HepG2 (cell line): ENCODE data around the gene ACTRT2. TPM values are rescaled to one million over a fixed set of nuclear protein-coding genes. Genes with fewer than 3 reads are reported as not detected.

ENCODE experiments used
- ATAC-seq: fragments of 200-7000 bp; cut with Tn5 transposase; 3 replicates; pipeline ENCODE4 v1.9.1; 2020; ENCODE audit warnings: mild to moderate bottlenecking, moderate library complexity
- BruUV-seq: library from RNA; stranded (reverse); fragments of 400-500 nt; replicated peaks from 2 replicates; lab custom pipeline; 2021; lab: Mats Ljungman, UMichigan
- CTCF ChIA-PET: fragments of 300-600 bp; formaldehyde crosslinking; extraction: SDS; loops from one replicate; lab custom pipeline; 2021; ENCODE audit warnings: low total read pairs, inconsistent platforms, low intra/inter-chr PET ratio; lab: Yijun Ruan, JAX
- POLR2A ChIA-PET: fragments of 350-600 bp; sonication (Branson Sonifier 250); formaldehyde crosslinking; loops from one replicate; lab custom pipeline; 2020; ENCODE audit warnings: antibody characterized with exemption, inconsistent platforms; lab: Yijun Ruan, JAX
- DNase-seq: peaks from one replicate; pipeline ENCODE4 v3.0.0-alpha.2; 2015; ENCODE audit warnings: low spot score
- FAIRE-seq: peaks from 3 replicates; lab custom pipeline; 2011; peaks lifted over from hg19 to GRCh38; lab: Jason Lieb, UNC
- H2AFZ ChIP-seq: one replicate; pipeline ENCODE4 v1.6.1; 2011; ENCODE audit warnings: low read length, inconsistent platforms
- H3K27ac ChIP-seq: fragments of 300-600 bp; 3 replicates; pipeline ENCODE4 v1.8.0; 2011; ENCODE audit warnings: mixed run types, mild to moderate bottlenecking, mixed read lengths, low read length, inconsistent platforms; ENCODE audit not compliant: insufficient read depth; ENCODE audit errors: extremely low read length
- H3K27me3 ChIP-seq, 2 experiments: fragments of 200-600 bp in 1 of 2; 2 replicates in 1 of 2; 3 replicates in 1 of 2; pipeline versions ENCODE4 v1.6.0 to v1.8.0; 2011; ENCODE audit warnings: low read length in 2 of 2, mild to moderate bottlenecking in 2 of 2, moderate library complexity in 2 of 2, inconsistent platforms in 1 of 2; ENCODE audit not compliant: insufficient read depth in 2 of 2, control insufficient read depth in 1 of 2
- H3K36me3 ChIP-seq, 2 experiments: fragments of 200-600 bp in 1 of 2; replicated peaks in 1 of 2; 2 replicates in 1 of 2; 3 replicates in 1 of 2; pipeline versions ENCODE4 v1.5.1 to v1.8.0; 2011; ENCODE audit warnings: low read length in 2 of 2, inconsistent platforms in 1 of 2; ENCODE audit not compliant: insufficient read depth in 2 of 2, control insufficient read depth in 1 of 2
- H3K4me1 ChIP-seq: 2 replicates; pipeline ENCODE4 v1.5.1; 2012; ENCODE audit warnings: low read length, inconsistent platforms; ENCODE audit not compliant: insufficient read depth
- H3K4me2 ChIP-seq: 2 replicates; pipeline ENCODE4 v1.6.0; 2011; ENCODE audit warnings: low read depth, low read length, inconsistent platforms
- H3K4me3 ChIP-seq, 3 experiments: fragments of 200-600 bp in 1 of 3; sonication (generic), shearing (Covaris generic) in 1 of 3; replicated peaks in 1 of 3; 2 replicates each; pipeline ENCODE4 v1.5.1; 2011 to 2016; ENCODE audit warnings: low read length in 3 of 3, inconsistent platforms in 2 of 3, low read depth in 2 of 3, mild to moderate bottlenecking in 2 of 3, control low read depth in 1 of 3, mixed read lengths in 1 of 3; ENCODE audit not compliant: insufficient read depth in 1 of 3
- H3K79me2 ChIP-seq: one replicate; pipeline ENCODE4 v1.6.1; 2011; ENCODE audit warnings: low read length, inconsistent platforms; ENCODE audit not compliant: insufficient read depth
- H3K9ac ChIP-seq: 2 replicates; pipeline ENCODE4 v1.6.0; 2011; ENCODE audit warnings: mild to moderate bottlenecking, low read depth, low read length, inconsistent platforms; ENCODE audit not compliant: insufficient read depth
- H3K9me3 ChIP-seq: 2 replicates; pipeline ENCODE4 v1.5.1; 2012; ENCODE audit warnings: mild to moderate bottlenecking, low read length
- H4K20me1 ChIP-seq: 2 replicates; pipeline ENCODE4 v1.6.0; 2011; ENCODE audit warnings: inconsistent platforms, mild to moderate bottlenecking, low read length, moderate library complexity; ENCODE audit not compliant: insufficient read depth
- CAMTA2 ChIP-seq: sonication (generic); formaldehyde crosslinking; IDR thresholded peaks from 2 replicates; pipeline ENCODE4 v1.4.0; 2020; ENCODE audit warnings: mild to moderate bottlenecking, missing genetic modification reagents, borderline replicate concordance
- CCAR2 ChIP-seq: fragments of 200-400 bp; formaldehyde crosslinking; optimal IDR thresholded peaks from 2 replicates; pipeline ENCODE3; 2018; ENCODE audit warnings: low read depth, mild to moderate bottlenecking, low read length, moderate library complexity
- ELF1 ChIP-seq: sonication (generic); formaldehyde crosslinking; IDR thresholded peaks from 2 replicates; pipeline ENCODE4 v1.4.0; 2020; ENCODE audit warnings: missing genetic modification reagents
- JDP2 ChIP-seq: sonication (generic); formaldehyde crosslinking; IDR thresholded peaks from 2 replicates; pipeline ENCODE4 v1.8.1; 2022; ENCODE audit warnings: missing genetic modification reagents, borderline replicate concordance
- MXD4 ChIP-seq: IDR thresholded peaks from 2 replicates; pipeline ENCODE4 v1.6.1; 2016; ENCODE audit warnings: mild to moderate bottlenecking, missing biosample characterization, missing genetic modification reagents
- MYC ChIP-seq: sonication (generic); formaldehyde crosslinking; IDR thresholded peaks from 2 replicates; pipeline ENCODE4 v1.9.0; 2021; ENCODE audit warnings: missing genetic modification reagents, borderline replicate concordance
- ZBTB3 ChIP-seq: sonication (generic); formaldehyde crosslinking; IDR thresholded peaks from 2 replicates; pipeline ENCODE4 v1.4.0; 2020; ENCODE audit warnings: low read depth, mild to moderate bottlenecking, moderate library complexity, missing genetic modification reagents, borderline replicate concordance
- ZKSCAN5 ChIP-seq: sonication (generic); formaldehyde crosslinking; IDR thresholded peaks from 2 replicates; pipeline ENCODE4 v1.5.1; 2020; ENCODE audit warnings: mild to moderate bottlenecking, missing genetic modification reagents
- ZNF3 ChIP-seq: IDR thresholded peaks from 2 replicates; pipeline ENCODE4 v1.7.0; 2017; ENCODE audit warnings: inconsistent platforms
- ZNF30 ChIP-seq: sonication (generic); formaldehyde crosslinking; IDR thresholded peaks from 2 replicates; pipeline ENCODE4 v1.5.0; 2020; ENCODE audit warnings: mild to moderate bottlenecking, missing genetic modification reagents
- ZNF326 ChIP-seq: sonication (generic); formaldehyde crosslinking; IDR thresholded peaks from 2 replicates; pipeline ENCODE4 v1.4.0; 2020; ENCODE audit warnings: missing genetic modification reagents, borderline replicate concordance
- ZNF367 ChIP-seq: sonication (generic); formaldehyde crosslinking; IDR thresholded peaks from 2 replicates; pipeline ENCODE4 v1.4.0; 2020; ENCODE audit warnings: missing genetic modification reagents, borderline replicate concordance
- ZNF616 ChIP-seq: sonication (generic); formaldehyde crosslinking; IDR thresholded peaks from 2 replicates; pipeline ENCODE4 v1.5.0; 2020; ENCODE audit warnings: low read depth, mild to moderate bottlenecking, missing genetic modification reagents
- ZNF775 ChIP-seq: sonication (generic); formaldehyde crosslinking; IDR thresholded peaks from 2 replicates; pipeline ENCODE4 v1.4.0; 2020; ENCODE audit warnings: missing genetic modification reagents, mild to moderate bottlenecking, moderate library complexity, borderline replicate concordance
- ZNF83 ChIP-seq: sonication (generic); formaldehyde crosslinking; IDR thresholded peaks from 2 replicates; pipeline ENCODE4 v1.4.0; 2020; ENCODE audit warnings: missing genetic modification reagents, mild to moderate bottlenecking, borderline replicate concordance
- WGBS: methylation state at CpG from one replicate; pipeline ENCODE4 v1.1.6; 2017; ENCODE audit warnings: low lambda C conversion rate; 5-methylcytosine and 5-hydroxymethylcytosine counted together
- in situ Hi-C: cut with HindIII; loops from 2 replicates; pipeline ENCODE4 v1.10.0; 2017; ENCODE audit warnings: low pct_unique_long_range_greater_than_20kb; ENCODE audit not compliant: extremely low pct_ligation_motif_present
- intact Hi-C: fragments of 100-400 bp; cut with micrococcal nuclease; formaldehyde crosslinking; loops from one replicate; pipeline ENCODE4 v1.10.0; 2022; ENCODE audit not compliant: unreplicated experiment
- polyA plus RNA-seq, 8 experiments: library from polyadenylated mRNA; depleted of rRNA in 3 of 8; stranded (reverse) in 7 of 8; unstranded in 1 of 8; fragments of >200 nt; fragmentation: Illumina TruSeq in 4 of 8; extraction: Trizol in 4 of 8; gene quantifications; 2 replicates each; pipeline versions ENCODE4 v1.2.1 to v1.2.3, GENCODE V29; 2011 to 2016; ENCODE audit warnings: low read depth in 4 of 8, missing spikeins in 1 of 8, mixed read lengths in 1 of 8; ENCODE audit not compliant: insufficient read depth in 1 of 8
- total RNA-seq, 5 experiments: library from RNA; depleted of rRNA; stranded (reverse); fragments of >200 nt; fragmentation: Illumina TruSeq; extraction: Trizol; gene quantifications; 2 replicates each; pipeline ENCODE4 v1.2.3, GENCODE V29; 2016; ENCODE audit warnings: low read depth in 1 of 5
- TF ChIP-seq, protein P1 (sequence below): sonication (generic); formaldehyde crosslinking; IDR thresholded peaks from 2 replicates; pipeline ENCODE4 v1.5.0; 2020; ENCODE audit warnings: mild to moderate bottlenecking, missing genetic modification reagents
- TF ChIP-seq, protein P2 (sequence below): sonication (generic); formaldehyde crosslinking; IDR thresholded peaks from 2 replicates; pipeline ENCODE4 v1.5.1; 2020; ENCODE audit warnings: missing genetic modification reagents, mild to moderate bottlenecking, borderline replicate concordance
- TF ChIP-seq, protein P3 (sequence below): sonication (generic); formaldehyde crosslinking; IDR thresholded peaks from 2 replicates; pipeline ENCODE4 v1.4.0; 2020; ENCODE audit warnings: missing genetic modification reagents

Gene ACTRT2
- total and polyA plus RNA-seq, 2 of the 13 experiments (the other 11 are each of a cell fraction or from before 2014, with no cell fraction given) = not detected

DNA sequence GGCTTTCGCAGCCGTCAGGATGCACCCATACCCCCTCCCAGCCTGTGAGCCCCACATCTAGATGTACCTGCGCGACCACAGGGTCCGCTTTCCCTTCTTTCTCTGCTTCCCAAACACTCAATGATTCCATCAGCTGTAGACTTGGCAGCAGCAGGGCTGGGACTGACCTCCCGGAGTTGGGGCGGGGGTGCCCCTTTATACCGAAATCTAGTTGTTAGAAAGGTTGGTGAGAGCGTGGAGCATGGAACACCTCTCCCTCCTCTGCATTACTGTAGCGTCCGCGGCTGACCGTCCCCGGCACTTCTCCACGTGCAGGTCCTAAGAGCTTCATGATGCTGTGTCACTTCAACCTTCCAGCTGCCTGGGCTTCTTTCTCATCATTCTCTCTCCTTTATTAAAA lies 21.1 kb upstream of the ACTRT2 start (continued):
- TF ChIP-seq CCAR2 (no peak), JDP2 (CRISPR knock-in tag) (no peak), ZNF775 (CRISPR knock-in tag) (no peak), ZBTB3 (CRISPR knock-in tag) (no peak)

DNA sequence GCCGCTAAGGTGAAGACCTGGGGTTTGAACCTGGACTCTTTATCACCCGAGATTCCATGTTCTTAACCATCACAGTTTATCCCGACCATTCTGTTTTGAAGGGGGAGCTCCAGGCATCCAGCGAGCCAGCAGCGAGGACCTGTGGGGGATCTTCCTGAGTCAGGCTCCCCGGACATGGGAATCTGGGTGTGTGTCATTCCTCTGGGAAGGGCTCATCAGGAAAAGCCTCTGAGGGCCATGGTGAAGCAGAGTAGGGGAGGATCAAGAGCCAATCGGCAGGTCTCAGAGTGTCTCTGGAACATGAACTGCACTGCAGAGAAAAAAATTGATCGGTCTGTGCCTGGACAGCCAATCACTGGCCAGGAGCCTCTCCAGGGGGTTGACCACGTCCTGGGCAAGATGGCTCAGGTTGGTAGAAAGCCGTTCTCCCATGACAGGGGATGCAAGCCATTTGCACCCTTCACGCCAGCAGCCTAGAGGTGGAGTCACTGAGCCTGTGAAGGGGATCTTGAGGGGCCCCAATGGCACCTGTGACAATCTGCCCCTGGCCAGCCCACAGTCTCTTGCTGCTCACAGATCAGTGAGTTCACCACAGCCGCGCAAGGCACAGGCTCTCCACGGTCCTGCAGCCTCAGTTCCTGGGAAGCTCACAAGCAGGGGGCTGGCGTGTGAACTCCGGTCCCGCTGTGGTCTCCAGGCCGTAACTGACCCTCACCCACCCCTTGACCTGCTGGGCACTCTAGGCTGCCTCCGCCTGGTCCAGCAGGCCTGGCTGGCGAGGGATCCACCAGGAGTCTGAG lies 20.4 kb upstream of the ACTRT2 start:
- Histone ChIP-seq H3K4me1 (no peaks in the 10 kb centered on the region), H3K27ac (no peak overlapping the region), H2AFZ (no peak overlapping the region), H4K20me1 (no peaks in the 10 kb centered on the region), H3K36me3 (no peaks in the 10 kb centered on the region), H3K4me3 (no peak overlapping the region), H3K27me3 (peaks cover 1 to 72% of the 10 kb centered on the region in 2 experiments; a peak in 3 of 5 replicates), H3K79me2 (no peaks in the 10 kb centered on the region), H3K4me2 (no peak overlapping the region), H3K9ac (no peak overlapping the region), H3K9me3 (no peaks in the 10 kb centered on the region)
- DNase-seq (no peak), FAIRE-seq (no peak), ATAC-seq (no peak)
- ChIA-PET CTCF (no interaction called here), POLR2A (no interaction called here)
- no TSS peak for BruUV-seq
- 7% methylated on average over 9 of the region's 20 CpGs for WGBS
- in situ Hi-C loops (no loop called here), intact Hi-C loops (no loop called here)
- TF ChIP-seq ELF1 (CRISPR knock-in tag) (no peak), ZNF326 (CRISPR knock-in tag) (no peak), ZKSCAN5 (CRISPR knock-in tag) (no peak), MXD4 (CRISPR knock-in tag) (no peak), ZNF616 (no peak), ZNF30 (CRISPR knock-in tag) (no peak), MYC (CRISPR knock-in tag) (no peak), ZNF367 (CRISPR knock-in tag) (no peak), ZNF3 (CRISPR knock-in tag) (no peak), ZNF83 (CRISPR knock-in tag) (no peak), CAMTA2 (CRISPR knock-in tag) (no peak)
- TF ChIP-seq, protein P1, sequence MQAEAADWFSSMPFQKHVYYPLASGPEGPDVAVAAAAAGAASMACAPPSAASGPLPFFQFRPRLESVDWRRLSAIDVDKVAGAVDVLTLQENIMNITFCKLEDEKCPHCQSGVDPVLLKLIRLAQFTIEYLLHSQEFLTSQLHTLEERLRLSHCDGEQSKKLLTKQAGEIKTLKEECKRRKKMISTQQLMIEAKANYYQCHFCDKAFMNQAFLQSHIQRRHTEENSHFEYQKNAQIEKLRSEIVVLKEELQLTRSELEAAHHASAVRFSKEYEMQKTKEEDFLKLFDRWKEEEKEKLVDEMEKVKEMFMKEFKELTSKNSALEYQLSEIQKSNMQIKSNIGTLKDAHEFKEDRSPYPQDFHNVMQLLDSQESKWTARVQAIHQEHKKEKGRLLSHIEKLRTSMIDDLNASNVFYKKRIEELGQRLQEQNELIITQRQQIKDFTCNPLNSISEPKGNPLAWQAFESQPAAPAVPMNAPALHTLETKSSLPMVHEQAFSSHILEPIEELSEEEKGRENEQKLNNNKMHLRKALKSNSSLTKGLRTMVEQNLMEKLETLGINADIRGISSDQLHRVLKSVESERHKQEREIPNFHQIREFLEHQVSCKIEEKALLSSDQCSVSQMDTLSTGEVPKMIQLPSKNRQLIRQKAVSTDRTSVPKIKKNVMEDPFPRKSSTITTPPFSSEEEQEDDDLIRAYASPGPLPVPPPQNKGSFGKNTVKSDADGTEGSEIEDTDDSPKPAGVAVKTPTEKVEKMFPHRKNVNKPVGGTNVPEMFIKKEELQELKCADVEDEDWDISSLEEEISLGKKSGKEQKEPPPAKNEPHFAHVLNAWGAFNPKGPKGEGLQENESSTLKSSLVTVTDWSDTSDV = no peak
- TF ChIP-seq, protein P2, sequence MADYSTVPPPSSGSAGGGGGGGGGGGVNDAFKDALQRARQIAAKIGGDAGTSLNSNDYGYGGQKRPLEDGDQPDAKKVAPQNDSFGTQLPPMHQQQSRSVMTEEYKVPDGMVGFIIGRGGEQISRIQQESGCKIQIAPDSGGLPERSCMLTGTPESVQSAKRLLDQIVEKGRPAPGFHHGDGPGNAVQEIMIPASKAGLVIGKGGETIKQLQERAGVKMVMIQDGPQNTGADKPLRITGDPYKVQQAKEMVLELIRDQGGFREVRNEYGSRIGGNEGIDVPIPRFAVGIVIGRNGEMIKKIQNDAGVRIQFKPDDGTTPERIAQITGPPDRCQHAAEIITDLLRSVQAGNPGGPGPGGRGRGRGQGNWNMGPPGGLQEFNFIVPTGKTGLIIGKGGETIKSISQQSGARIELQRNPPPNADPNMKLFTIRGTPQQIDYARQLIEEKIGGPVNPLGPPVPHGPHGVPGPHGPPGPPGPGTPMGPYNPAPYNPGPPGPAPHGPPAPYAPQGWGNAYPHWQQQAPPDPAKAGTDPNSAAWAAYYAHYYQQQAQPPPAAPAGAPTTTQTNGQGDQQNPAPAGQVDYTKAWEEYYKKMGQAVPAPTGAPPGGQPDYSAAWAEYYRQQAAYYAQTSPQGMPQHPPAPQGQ = no peak
- TF ChIP-seq, protein P3, sequence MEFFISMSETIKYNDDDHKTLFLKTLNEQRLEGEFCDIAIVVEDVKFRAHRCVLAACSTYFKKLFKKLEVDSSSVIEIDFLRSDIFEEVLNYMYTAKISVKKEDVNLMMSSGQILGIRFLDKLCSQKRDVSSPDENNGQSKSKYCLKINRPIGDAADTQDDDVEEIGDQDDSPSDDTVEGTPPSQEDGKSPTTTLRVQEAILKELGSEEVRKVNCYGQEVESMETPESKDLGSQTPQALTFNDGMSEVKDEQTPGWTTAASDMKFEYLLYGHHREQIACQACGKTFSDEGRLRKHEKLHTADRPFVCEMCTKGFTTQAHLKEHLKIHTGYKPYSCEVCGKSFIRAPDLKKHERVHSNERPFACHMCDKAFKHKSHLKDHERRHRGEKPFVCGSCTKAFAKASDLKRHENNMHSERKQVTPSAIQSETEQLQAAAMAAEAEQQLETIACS (CRISPR knock-in tag) = no peak
